ENCODE results near the gene SMIM41.

- no peak for TF ChIP-seq POLR2AphosphoS5 (IDR thresholded peaks at IDR 0.05; ENCODE audit: low read depth, low read length)
- no peak for TF ChIP-seq SIN3A (IDR thresholded peaks at IDR 0.05; ENCODE audit: borderline replicate concordance, insufficient read depth, low read length)
- TF ChIP-seq, protein P1, sequence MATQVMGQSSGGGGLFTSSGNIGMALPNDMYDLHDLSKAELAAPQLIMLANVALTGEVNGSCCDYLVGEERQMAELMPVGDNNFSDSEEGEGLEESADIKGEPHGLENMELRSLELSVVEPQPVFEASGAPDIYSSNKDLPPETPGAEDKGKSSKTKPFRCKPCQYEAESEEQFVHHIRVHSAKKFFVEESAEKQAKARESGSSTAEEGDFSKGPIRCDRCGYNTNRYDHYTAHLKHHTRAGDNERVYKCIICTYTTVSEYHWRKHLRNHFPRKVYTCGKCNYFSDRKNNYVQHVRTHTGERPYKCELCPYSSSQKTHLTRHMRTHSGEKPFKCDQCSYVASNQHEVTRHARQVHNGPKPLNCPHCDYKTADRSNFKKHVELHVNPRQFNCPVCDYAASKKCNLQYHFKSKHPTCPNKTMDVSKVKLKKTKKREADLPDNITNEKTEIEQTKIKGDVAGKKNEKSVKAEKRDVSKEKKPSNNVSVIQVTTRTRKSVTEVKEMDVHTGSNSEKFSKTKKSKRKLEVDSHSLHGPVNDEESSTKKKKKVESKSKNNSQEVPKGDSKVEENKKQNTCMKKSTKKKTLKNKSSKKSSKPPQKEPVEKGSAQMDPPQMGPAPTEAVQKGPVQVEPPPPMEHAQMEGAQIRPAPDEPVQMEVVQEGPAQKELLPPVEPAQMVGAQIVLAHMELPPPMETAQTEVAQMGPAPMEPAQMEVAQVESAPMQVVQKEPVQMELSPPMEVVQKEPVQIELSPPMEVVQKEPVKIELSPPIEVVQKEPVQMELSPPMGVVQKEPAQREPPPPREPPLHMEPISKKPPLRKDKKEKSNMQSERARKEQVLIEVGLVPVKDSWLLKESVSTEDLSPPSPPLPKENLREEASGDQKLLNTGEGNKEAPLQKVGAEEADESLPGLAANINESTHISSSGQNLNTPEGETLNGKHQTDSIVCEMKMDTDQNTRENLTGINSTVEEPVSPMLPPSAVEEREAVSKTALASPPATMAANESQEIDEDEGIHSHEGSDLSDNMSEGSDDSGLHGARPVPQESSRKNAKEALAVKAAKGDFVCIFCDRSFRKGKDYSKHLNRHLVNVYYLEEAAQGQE (IDR thresholded peaks at IDR 0.05; ENCODE audit: insufficient read depth in 1 of 2, low read depth in 2 of 2, low read length in 2 of 2): no peak
Observed at GRCh38 chr12:52055731-52056711, 23.5 kb upstream of the SMIM41 start.

Measured in PFSK-1 (cell line).